Measurements from ENCODE around the gene PCDHGB4. TPM values are rescaled to one million over a fixed set of nuclear protein-coding genes. Genes with fewer than 3 reads are reported as not detected.
"Not testable (repeated sequence)": the region's sequence is repeated elsewhere in the genome, so short reads cannot be mapped to it uniquely, and the experiment has no call there.

Gene PCDHGB4
- 3.6 TPM for total RNA-seq

DNA sequence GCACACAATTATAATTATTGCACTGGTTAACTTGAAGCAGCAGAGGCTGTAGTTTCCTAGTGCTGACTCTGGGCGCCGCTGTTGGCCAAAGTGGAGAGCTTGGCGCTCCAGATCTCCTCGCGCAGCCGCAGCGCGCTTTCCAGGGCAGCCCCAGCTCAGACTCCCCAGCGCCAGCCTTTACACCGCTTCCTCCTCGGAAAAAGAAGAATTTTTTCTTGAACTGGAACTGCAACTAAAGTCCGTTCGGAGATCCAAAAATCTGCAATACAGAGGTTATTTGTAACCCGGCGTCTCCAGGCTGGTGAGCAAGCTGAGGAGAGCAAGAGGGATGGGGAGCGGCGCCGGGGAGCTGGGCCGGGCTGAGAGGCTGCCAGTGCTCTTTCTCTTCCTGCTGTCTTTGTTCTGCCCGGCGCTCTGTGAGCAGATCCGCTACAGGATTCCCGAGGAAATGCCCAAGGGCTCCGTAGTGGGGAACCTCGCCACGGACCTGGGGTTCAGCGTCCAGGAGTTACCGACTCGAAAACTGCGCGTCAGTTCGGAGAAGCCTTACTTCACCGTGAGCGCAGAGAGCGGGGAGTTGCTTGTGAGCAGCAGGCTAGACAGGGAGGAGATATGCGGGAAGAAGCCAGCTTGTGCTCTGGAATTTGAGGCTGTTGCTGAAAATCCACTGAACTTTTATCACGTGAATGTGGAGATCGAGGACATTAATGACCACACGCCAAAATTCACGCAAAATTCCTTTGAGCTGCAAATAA is at the start of gene PCDHGB4:
Gene PCDHGB4, plus strand, starts transcription at position 142 of the 755 bp plus-strand sequence. Its CDS starts 187 bp downstream, at position 329.
- H3K36me3 ChIP-seq; H3K27me3 ChIP-seq; DNase-seq (ENCODE audit: low spot score in 2 of 2); intact Hi-C loops (cut with DNase I); H3K4me1 ChIP-seq; H3K27ac ChIP-seq: not testable (repeated sequence)
- TF ChIP-seq, protein P1, sequence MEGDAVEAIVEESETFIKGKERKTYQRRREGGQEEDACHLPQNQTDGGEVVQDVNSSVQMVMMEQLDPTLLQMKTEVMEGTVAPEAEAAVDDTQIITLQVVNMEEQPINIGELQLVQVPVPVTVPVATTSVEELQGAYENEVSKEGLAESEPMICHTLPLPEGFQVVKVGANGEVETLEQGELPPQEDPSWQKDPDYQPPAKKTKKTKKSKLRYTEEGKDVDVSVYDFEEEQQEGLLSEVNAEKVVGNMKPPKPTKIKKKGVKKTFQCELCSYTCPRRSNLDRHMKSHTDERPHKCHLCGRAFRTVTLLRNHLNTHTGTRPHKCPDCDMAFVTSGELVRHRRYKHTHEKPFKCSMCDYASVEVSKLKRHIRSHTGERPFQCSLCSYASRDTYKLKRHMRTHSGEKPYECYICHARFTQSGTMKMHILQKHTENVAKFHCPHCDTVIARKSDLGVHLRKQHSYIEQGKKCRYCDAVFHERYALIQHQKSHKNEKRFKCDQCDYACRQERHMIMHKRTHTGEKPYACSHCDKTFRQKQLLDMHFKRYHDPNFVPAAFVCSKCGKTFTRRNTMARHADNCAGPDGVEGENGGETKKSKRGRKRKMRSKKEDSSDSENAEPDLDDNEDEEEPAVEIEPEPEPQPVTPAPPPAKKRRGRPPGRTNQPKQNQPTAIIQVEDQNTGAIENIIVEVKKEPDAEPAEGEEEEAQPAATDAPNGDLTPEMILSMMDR (IDR thresholded peaks at IDR 0.05) = peak in 2 of 3 experiments; percentile 14 to 15
- H3K4me3 ChIP-seq = peak within 1 kb of the TSS in 1 of 2 donors; percentile 23
- peaks cover 82 to 97% of the 10 kb centered on the region in 2 donors for H3K9me3 ChIP-seq

DNA sequence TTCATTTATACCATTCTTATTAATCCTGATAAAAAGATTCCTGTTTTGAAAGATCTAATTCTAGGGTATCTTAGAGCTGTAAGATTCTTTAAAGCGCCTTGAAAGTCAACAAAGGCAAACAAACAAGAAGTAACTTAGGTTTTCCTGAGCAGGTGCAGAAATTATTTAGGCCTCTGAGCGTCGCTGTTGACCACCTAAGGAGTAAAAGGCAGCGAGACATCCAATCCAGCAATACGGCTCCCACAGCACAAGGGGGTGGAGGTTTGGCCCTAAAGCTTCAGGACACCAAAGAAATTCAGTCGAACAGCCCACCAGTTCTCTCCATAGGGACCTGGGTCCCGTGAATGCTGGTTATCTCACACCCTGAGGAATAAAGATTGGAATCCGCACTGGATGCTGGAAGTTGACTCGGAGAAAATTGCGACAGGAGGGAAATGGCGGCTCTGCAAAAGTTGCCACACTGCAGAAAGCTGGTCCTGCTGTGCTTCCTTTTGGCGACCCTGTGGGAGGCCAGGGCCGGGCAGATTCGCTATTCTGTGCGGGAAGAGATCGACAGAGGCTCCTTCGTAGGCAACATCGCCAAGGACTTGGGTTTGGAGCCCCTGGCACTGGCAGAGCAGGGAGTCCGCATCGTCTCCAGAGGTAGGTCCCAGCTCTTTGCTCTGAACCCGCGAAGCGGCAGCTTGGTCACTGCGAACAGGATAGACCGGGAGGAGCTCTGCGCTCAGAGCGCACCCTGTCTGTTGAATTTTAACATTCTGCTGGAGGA is 48.8 kb upstream of the PCDHGB4 start, which contains the start of gene PCDHGA2:
Gene PCDHGA2, plus strand, starts transcription at position 223 of the 769 bp plus-strand sequence.
- no peaks in the 10 kb centered on the region for H3K27me3 ChIP-seq
- peaks cover 72 to 97% of the 10 kb centered on the region in 2 donors for H3K9me3 ChIP-seq
- H3K27ac ChIP-seq = no peak within 1 kb of the TSS
- intact Hi-C loops (cut with DNase I) = loop anchor here (5.0 kb wide), 1 partner anchor 224 kb away; no protein-coding TSS in a partner anchor
- H3K4me3 ChIP-seq = peak within 1 kb of the TSS; percentile 37 to 49
- no peaks in the 10 kb centered on the region for H3K4me1 ChIP-seq
- H3K36me3 ChIP-seq = no peaks in the 10 kb centered on the region
- DNase-seq (ENCODE audit: low spot score in 2 of 2) = no peak
- TF ChIP-seq, protein P1 (IDR thresholded peaks at IDR 0.05) = peak; percentile 40 to 46 (median 41)

DNA sequence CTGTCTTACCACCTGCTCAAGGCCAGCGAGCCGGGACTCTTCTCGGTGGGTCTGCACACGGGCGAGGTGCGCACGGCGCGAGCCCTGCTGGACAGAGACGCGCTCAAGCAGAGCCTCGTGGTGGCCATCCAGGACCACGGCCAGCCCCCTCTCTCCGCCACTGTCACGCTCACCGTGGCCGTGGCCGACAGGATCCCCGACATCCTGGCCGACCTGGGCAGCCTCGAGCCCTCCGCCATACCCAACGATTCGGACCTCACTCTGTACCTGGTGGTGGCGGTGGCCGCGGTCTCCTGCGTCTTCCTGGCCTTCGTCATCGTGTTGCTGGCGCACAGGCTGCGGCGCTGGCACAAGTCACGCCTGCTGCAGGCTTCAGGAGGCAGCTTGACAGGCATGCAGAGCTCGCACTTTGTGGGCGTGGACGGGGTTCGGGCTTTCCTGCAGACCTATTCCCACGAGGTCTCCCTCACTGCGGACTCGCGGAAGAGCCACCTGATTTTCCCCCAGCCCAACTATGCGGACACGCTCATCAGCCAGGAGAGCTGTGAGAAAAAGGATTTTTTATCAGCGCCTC is 46.6 kb upstream of the PCDHGB4 start:
- H3K27me3 ChIP-seq; H3K4me1 ChIP-seq; H3K4me3 ChIP-seq; DNase-seq (ENCODE audit: low spot score in 2 of 2); H3K27ac ChIP-seq; intact Hi-C loops (cut with DNase I); H3K36me3 ChIP-seq: not testable (repeated sequence)
- H3K9me3 ChIP-seq = peaks cover 75 to 98% of the 10 kb centered on the region in 2 donors

DNA sequence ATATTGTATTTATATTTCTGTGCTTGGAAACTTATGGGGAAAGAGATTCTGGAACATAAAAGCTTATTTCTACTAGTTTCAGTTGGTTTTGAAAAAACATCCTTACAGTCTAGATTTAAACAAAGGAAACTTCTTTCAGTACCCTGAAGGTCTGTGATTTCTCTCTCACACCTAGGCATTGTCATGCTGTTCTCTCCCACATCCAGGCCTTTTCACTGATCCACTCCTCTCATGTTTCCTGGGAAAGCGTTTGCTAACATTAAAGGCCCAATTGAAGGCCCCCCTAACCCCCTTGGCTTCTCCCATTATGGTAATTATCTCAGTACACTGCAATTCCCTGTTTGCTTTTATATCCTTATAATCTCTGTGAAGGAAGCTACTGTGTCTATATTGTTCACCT is 44.7 kb upstream of the PCDHGB4 start:
- H3K27me3 ChIP-seq = no peaks in the 10 kb centered on the region

DNA sequence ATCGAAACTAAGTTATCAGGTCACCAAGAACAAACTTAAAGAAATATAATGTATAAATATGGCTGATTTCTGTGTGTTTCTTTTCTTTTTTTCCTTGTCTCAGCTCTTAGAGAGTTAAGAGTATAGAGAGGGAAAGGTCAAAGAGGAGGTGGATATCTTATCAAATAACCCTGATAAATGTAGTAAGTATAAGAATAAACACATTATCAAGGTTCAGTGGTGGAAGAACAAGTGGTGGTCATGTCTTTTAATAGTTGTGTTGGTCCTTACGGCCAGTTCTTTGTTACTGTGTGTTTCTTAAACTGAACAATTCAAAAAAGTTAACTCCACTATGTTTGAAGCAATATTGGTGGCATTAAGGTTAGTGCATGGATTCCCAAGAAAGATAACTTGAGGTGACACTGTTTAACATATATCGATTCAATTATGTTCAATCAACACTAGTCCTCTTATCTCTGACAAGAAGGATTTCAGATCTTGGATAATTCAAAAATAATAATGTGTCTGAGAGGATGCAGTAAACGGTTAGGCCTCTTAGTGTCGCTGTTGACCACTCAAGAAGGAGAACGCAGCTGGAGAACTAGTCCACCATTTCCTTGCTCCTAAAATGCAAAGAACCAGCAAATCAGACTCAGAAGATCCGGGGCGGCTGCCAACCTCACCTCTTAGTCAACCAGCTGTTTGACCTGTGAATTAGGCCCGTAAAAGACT is 44.1 kb upstream of the PCDHGB4 start, which contains the start of gene PCDHGA3:
Gene PCDHGA3, plus strand, starts transcription at position 588 of the 711 bp plus-strand sequence. CDS start 205 bp downstream, outside the sequence.
- DNase-seq (ENCODE audit: low spot score in 2 of 2) = no peak
- Histone ChIP-seq H3K27ac (no peak within 1 kb of the TSS), H3K27me3 (no peaks in the 10 kb centered on the region), H3K9me3 (peaks cover 76 to 99% of the 10 kb centered on the region in 2 donors), H3K36me3 (no peaks in the 10 kb centered on the region), H3K4me3 (peak within 1 kb of the TSS in 1 of 2 donors; percentile 35), H3K4me1 (no peaks in the 10 kb centered on the region)
- intact Hi-C loops (cut with DNase I) = no loop called here
- TF ChIP-seq, protein P1 (IDR thresholded peaks at IDR 0.05) = peak in 1 of 3 experiments; percentile 16

More for the DNA sequence above, 44.7 kb upstream of the PCDHGB4 start:
- no peaks in the 10 kb centered on the region for H3K36me3 ChIP-seq
- TF ChIP-seq, protein P1 (IDR thresholded peaks at IDR 0.05) = no peak
- H3K9me3 ChIP-seq = peaks cover 81 to 99% of the 10 kb centered on the region in 2 donors
- DNase-seq (ENCODE audit: low spot score in 2 of 2) = no peak
- no peaks in the 10 kb centered on the region for H3K4me1 ChIP-seq
- intact Hi-C loops (cut with DNase I) = no loop called here
- no peak overlapping the region for H3K4me3 ChIP-seq
- no peak overlapping the region for H3K27ac ChIP-seq
